Calu3 (cell line): Measurements from ENCODE around the gene OR10G3. TPM values are rescaled to one million over a fixed set of nuclear protein-coding genes. Genes with fewer than 3 reads are reported as not detected.

Experiments
- BruUV-seq: library from RNA; stranded (reverse); fragments of 400-500 nt; replicated peaks from 2 replicates; lab custom pipeline; 2021; lab: Mats Ljungman, UMichigan
- CTCF ChIA-PET: fragments of 300-600 bp; sonication (Branson Sonifier 250); formaldehyde crosslinking; loops from one replicate; lab custom pipeline; 2022; ENCODE audit warnings: antibody characterized with exemption; lab: Charles Lee
- DNase-seq: peaks from one replicate; pipeline ENCODE4 v3.0.0; 2022
- H3K27ac Mint-ChIP-seq: one replicate; pipeline ENCODE4 v1.8.0; 2022; ENCODE audit warnings: mixed read lengths; ENCODE audit not compliant: unreplicated experiment
- H3K27me3 Mint-ChIP-seq: one replicate; pipeline ENCODE4 v1.8.0; 2022; ENCODE audit warnings: mixed read lengths; ENCODE audit not compliant: unreplicated experiment
- H3K36me3 Mint-ChIP-seq: one replicate; pipeline ENCODE4 v1.8.0; 2022; ENCODE audit warnings: mild to moderate bottlenecking, moderate library complexity, mixed read lengths; ENCODE audit not compliant: insufficient read depth, unreplicated experiment
- H3K4me1 Mint-ChIP-seq: one replicate; pipeline ENCODE4 v1.8.0; 2022; ENCODE audit warnings: mild to moderate bottlenecking, low read depth, mixed read lengths; ENCODE audit not compliant: unreplicated experiment
- H3K4me3 Mint-ChIP-seq: one replicate; pipeline ENCODE4 v1.8.0; 2022; ENCODE audit warnings: mild to moderate bottlenecking, low read depth, moderate library complexity, mixed read lengths; ENCODE audit not compliant: unreplicated experiment
- H3K9me3 Mint-ChIP-seq: one replicate; pipeline ENCODE4 v1.8.0; 2022; ENCODE audit warnings: low read depth, mixed read lengths; ENCODE audit not compliant: unreplicated experiment
- CTCF ChIP-seq: fragments of 200-600 bp; IDR thresholded peaks from one replicate; pipeline ENCODE4 v1.8.0; 2022; ENCODE audit warnings: antibody characterized with exemption; ENCODE audit not compliant: unreplicated experiment
- intact Hi-C: fragments of 100-400 bp; cut with micrococcal nuclease; formaldehyde crosslinking; loops from one replicate; pipeline ENCODE4 v1.10.0; 2022; ENCODE audit not compliant: unreplicated experiment
- total RNA-seq: library from RNA; stranded (reverse); gene quantifications from 2 replicates; pipeline ENCODE4 v1.2.3, GENCODE V29; 2022

OR10G3 gene
- total RNA-seq, 1 experiment from 2014 or later = not detected

- no peak for TF ChIP-seq CTCF
- peak overlapping the region; percentile 12 for H3K4me3 Mint-ChIP-seq
- intact Hi-C loops = no loop called here
- H3K27ac Mint-ChIP-seq = no peak overlapping the region
- no peak for DNase-seq
- peaks cover 14% of the 10 kb centered on the region for H3K4me1 Mint-ChIP-seq
- no peaks in the 10 kb centered on the region for H3K9me3 Mint-ChIP-seq
- H3K36me3 Mint-ChIP-seq = no peaks in the 10 kb centered on the region
- H3K27me3 Mint-ChIP-seq = peaks cover 75% of the 10 kb centered on the region
- BruUV-seq = no TSS peak
- CTCF ChIA-PET = no interaction called here
Measured at GRCh38 chr14:21537090-21537424, 42.8 kb downstream of the OR10G3 start.

GRCh38 chr14:21536418-21537089, 43.3 kb downstream of the OR10G3 start:
- intact Hi-C loops = no loop called here
- no TSS peak for BruUV-seq
- CTCF ChIA-PET = interaction anchor here (1.0 kb wide), 1 partner anchor 9 kb away, joined by 3 read pairs; no protein-coding TSS in a partner anchor
- H3K4me3 Mint-ChIP-seq = peak overlapping the region; percentile 12
- H3K4me1 Mint-ChIP-seq = peaks cover 14% of the 10 kb centered on the region
- H3K27ac Mint-ChIP-seq = no peak overlapping the region
- DNase-seq = no peak
- H3K36me3 Mint-ChIP-seq = no peaks in the 10 kb centered on the region
- peaks cover 75% of the 10 kb centered on the region for H3K27me3 Mint-ChIP-seq
- H3K9me3 Mint-ChIP-seq = no peaks in the 10 kb centered on the region
- no peak for TF ChIP-seq CTCF

DNA sequence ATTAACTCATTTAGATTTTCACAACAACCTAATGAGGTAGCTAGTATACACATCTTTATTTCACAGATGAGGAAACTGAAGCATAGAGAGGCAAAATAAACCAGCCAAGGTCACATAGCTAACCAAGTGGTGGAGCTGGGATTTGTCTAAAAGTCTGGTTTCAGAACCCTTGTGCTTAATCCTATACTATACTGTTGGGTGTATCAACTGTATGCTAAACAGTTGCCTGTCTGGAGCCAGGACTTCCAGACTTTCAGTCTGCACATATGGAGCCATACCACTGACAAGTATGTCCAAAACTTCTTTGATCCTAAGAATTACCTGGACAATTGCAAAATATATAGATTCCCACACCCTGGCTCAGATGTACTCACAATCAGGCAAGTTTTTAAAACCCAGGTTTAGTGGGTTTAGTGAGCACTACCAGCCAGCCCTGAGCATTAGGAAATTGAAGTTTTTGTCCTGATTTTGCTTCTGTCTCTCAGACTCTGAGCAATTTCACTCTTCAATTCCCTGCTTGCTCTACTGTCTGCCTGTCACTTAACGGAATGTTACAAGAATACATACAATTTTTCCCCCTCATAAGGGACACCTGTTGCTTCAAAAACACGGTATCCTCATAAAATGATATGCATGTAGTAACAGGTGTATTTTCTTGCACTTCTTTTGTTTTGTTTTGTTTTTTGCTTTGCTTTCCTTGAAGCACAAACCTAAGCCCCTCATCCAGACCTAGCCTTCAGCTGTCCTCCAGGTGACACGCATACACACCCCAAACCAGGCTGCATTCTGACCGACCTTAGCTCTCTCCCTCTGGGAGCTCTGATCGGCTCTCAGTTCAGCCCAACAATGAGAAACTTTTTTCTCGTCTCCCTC, 44.1 kb downstream of the OR10G3 start:
- TF ChIP-seq CTCF = no peak
- H3K36me3 Mint-ChIP-seq = no peaks in the 10 kb centered on the region
- no TSS peak for BruUV-seq
- H3K27me3 Mint-ChIP-seq = peaks cover 75% of the 10 kb centered on the region
- no peak overlapping the region for H3K27ac Mint-ChIP-seq
- CTCF ChIA-PET = interaction anchor here (1.0 kb wide), 1 partner anchor 9 kb away, joined by 3 read pairs; no protein-coding TSS in a partner anchor
- H3K9me3 Mint-ChIP-seq = no peaks in the 10 kb centered on the region
- no peak for DNase-seq
- H3K4me1 Mint-ChIP-seq = peaks cover 14% of the 10 kb centered on the region
- peak overlapping the region; percentile 12 for H3K4me3 Mint-ChIP-seq
- intact Hi-C loops = no loop called here

DNA sequence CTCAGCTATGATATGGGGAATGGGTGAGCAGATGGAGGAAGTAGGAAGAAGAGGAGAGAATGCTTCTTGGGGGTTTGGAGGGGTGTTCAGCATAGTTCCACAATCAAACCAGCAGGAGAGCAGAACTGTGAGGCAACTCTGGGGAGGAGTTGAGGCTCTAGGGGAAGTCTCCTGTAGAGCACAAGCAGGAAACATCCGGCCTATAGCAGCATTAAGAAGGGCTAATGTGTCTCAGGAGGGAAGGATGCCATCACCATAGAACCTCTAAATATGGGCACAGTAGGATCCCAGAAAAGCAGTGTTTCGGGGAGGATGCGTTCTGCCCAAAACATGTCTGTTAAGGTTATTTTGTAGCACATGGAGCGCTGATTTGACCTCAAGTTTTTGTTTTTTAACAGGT, 45.3 kb downstream of the OR10G3 start:
- no peak for DNase-seq
- BruUV-seq = no TSS peak
- H3K9me3 Mint-ChIP-seq = no peaks in the 10 kb centered on the region
- no peak for TF ChIP-seq CTCF
- intact Hi-C loops = no loop called here
- no peak overlapping the region for H3K27ac Mint-ChIP-seq
- no peaks in the 10 kb centered on the region for H3K36me3 Mint-ChIP-seq
- H3K4me1 Mint-ChIP-seq = peaks cover 14% of the 10 kb centered on the region
- CTCF ChIA-PET = no interaction called here
- no peak overlapping the region for H3K4me3 Mint-ChIP-seq
- H3K27me3 Mint-ChIP-seq = peaks cover 70% of the 10 kb centered on the region
